Measurements from ENCODE around the gene CAMK1D.
"Not testable (repeated sequence)": the region's sequence is repeated elsewhere in the genome, so short reads cannot be mapped to it uniquely, and the experiment has no call there.

The CAMK1D gene

GRCh38 chr10:12699781-12700556, 350.6 kb downstream of the CAMK1D start:
- no peak for DNase-seq (ENCODE audit: low read depth in 2 of 2)

- DNase-seq (ENCODE audit: low read depth in 2 of 2): no peak
Measured at GRCh38 chr10:12700557-12700874, 351.2 kb downstream of the CAMK1D start.

GRCh38 chr10:12701696-12702095, 352.3 kb downstream of the CAMK1D start:
- no peak for DNase-seq (ENCODE audit: low read depth in 2 of 2)

GRCh38 chr10:12702215-12702770, 352.9 kb downstream of the CAMK1D start:
- no peak for DNase-seq (ENCODE audit: low read depth in 2 of 2)

- DNase-seq (ENCODE audit: low read depth in 2 of 2): no peak
Measured at GRCh38 chr10:12703126-12703525, 353.8 kb downstream of the CAMK1D start.

- DNase-seq (ENCODE audit: low read depth in 2 of 2): no peak
Measured at GRCh38 chr10:12703813-12704212, 354.5 kb downstream of the CAMK1D start.

GRCh38 chr10:12704488-12704887, 355.1 kb downstream of the CAMK1D start:
- no peak for DNase-seq (ENCODE audit: low read depth in 2 of 2)

- DNase-seq (ENCODE audit: low read depth in 2 of 2): no peak
Measured at GRCh38 chr10:12705943-12706342, 356.6 kb downstream of the CAMK1D start.

- no peak for DNase-seq (ENCODE audit: low read depth in 2 of 2)
Measured at GRCh38 chr10:12707461-12708185, 358.3 kb downstream of the CAMK1D start.

- DNase-seq (ENCODE audit: low read depth in 2 of 2): no peak
Measured at GRCh38 chr10:12709000-12709401, 359.7 kb downstream of the CAMK1D start.

- no peak for DNase-seq (ENCODE audit: low read depth in 2 of 2)
Measured at GRCh38 chr10:12709521-12709963, 360.2 kb downstream of the CAMK1D start.

- DNase-seq (ENCODE audit: low read depth in 2 of 2): no peak
Measured at GRCh38 chr10:12710157-12710556, 360.8 kb downstream of the CAMK1D start.

- DNase-seq (ENCODE audit: low read depth in 2 of 2): peak; percentile 49 to 63
Measured at GRCh38 chr10:12710594-12711349, 361.4 kb downstream of the CAMK1D start.

- no peak for DNase-seq (ENCODE audit: low read depth in 2 of 2)
Measured at GRCh38 chr10:12711350-12711708, 362.0 kb downstream of the CAMK1D start.

- no peak for DNase-seq (ENCODE audit: low read depth in 2 of 2)
Measured at GRCh38 chr10:12712293-12712983, 363.1 kb downstream of the CAMK1D start.

GRCh38 chr10:12712984-12713316, 363.6 kb downstream of the CAMK1D start:
- DNase-seq (ENCODE audit: low read depth in 2 of 2): not testable (repeated sequence)

- no peak for DNase-seq (ENCODE audit: low read depth in 2 of 2)
Measured at GRCh38 chr10:12716042-12716441, 366.7 kb downstream of the CAMK1D start.

- no peak for DNase-seq (ENCODE audit: low read depth in 2 of 2)
Measured at GRCh38 chr10:12717981-12718707, 368.8 kb downstream of the CAMK1D start.

- DNase-seq (ENCODE audit: low read depth in 2 of 2): no peak
Measured at GRCh38 chr10:12719365-12719764, 370.0 kb downstream of the CAMK1D start.

- no peak for DNase-seq (ENCODE audit: low read depth in 2 of 2)
Measured at GRCh38 chr10:12720217-12720981, 371.1 kb downstream of the CAMK1D start.

Measured in stimulated activated CD8-positive, alpha-beta memory T cell treated with anti-CD3 and anti-CD28 coated beads, Interleukin-7, amount 100 ng/mL, for 4 hours (primary cell).